ENCODE data around the gene EPC1.
A peak's percentile ranks its signal among the peaks of the same experiment; 100 is the strongest.
"Not testable (repeated sequence)": the region's sequence is repeated elsewhere in the genome, so short reads cannot be mapped to it uniquely, and the experiment has no call there.

Gene EPC1

DNA sequence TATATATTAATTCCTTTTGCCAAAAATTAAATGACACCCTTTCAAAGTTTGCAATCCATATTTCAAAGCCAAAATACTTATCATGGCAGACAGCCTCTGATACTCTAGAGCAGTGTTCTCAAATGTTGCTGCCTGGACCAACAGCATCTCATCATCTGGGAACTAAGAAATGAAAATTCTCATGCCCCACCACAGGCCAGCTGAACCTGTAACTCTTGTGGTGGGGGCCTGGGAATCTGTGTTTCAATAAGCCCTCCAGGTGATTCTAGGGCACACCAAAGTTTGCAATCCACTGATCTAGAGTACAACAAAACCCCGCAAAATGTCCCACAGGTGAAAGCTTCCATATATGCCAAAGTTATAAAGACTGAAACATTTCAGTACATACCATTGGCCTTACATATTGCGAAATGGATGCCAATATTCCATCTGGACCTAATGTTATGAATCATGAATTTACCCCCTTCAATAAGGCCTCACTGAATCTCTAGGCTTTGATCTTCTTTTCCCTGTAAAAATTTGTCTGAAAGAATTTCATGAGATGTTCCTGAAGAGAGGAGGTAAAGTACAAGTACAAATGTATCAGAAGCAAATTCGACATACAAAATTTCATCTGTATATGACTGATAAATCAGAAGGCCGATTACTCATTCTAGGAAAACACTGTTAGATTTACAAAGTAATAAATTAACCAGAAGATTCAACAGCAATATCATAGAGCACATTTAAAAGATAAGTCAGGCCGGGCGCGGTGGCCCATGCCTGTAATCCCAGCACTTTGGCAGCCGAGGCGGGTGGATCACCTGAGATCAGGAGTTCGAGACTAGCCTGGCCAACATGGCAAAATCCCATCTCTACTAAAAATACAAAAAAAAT is 25.3 kb upstream of the EPC1 start:
- DNase-seq (ENCODE audit: low read depth, low spot score): no peak

DNA sequence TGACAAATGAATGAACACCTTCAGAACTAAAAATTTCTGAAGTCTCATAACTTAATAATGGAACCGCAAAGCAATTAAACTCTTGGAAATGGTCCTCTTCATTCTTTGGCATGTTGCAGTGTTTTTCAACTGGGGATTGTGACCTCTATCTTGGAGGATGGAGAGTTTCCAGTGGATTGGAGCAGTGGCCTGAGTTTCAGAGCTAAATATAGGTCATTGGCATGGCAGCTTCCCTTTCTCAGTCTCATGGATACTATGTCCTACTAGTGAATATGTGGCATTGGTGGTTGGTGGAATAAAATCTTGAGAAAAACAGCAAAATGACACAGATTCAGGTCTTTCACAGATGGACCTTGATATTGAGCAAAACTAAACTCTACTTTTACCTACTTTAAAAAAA is 24.1 kb upstream of the EPC1 start:
- no peak for DNase-seq (ENCODE audit: low read depth, low spot score)

DNA sequence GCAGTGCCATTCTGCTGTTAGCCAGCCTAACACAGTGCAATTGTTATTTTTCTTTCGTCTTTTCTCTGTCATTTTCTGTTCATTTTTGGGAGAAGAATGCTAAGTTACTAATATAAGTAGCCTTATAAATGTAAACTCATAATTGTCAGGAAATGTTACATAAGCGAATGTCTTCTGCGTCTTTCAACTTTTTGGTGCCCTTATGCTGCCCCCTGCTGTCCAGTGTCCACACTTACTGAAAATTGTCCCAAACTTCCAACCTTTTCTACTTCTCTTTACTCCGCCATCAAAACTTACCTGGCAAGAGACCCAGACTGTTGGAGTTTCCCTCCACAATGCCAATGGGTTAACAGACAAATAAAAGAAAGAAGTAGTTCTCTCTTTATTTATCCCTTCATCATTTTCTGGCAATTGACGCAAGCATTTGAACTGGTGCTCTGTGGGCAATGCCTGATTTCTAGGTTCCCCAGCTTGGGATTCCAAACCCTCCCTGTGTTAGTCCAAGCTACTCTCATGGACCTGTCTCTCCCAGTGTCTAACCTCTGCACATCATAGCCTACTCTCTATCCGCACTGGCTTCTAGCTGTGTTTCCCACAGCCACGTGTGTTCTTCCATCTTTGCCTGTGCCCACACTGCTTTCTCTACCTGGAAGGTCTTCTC is 21.0 kb upstream of the EPC1 start:
- peak; percentile 75 for DNase-seq (ENCODE audit: low read depth, low spot score)

DNA sequence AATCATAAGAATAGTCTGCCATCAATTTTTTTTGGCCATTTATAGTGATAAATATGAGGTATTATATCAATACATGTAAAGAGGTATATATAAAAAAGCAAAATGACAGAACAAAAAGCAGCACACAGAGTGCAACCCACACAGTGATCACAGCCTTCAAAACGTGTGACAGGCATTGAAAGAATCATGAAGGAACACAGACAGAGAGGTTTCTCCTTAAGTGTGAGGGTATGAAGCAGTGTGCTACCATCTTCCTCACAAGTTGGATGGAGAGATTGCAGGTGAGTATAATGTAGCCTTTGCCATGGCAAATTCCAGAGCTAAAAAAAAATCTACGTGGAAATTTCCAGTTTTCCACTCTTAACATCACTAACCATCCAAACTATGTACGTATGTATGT is 19.6 kb upstream of the EPC1 start:
- no peak for DNase-seq (ENCODE audit: low read depth, low spot score)

DNA sequence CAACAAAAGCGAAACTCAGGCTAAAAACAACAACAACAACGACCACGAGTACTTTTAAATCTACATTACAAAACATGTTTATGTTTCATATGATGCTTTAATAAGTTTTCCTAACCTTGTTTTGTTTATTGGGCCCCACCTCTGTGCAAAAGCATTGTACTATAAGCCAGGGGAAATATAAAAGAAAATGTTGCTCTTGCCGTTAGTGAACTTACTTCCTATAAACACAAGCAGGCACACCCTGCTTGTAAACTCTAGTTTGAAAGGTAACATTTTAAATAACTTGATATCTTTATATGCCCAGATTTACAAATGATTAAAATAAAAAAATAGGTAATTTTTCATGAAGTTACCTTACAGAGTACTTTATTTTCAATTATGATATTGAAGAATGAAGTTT is 19.2 kb upstream of the EPC1 start:
- DNase-seq (ENCODE audit: low read depth, low spot score): no peak

DNA sequence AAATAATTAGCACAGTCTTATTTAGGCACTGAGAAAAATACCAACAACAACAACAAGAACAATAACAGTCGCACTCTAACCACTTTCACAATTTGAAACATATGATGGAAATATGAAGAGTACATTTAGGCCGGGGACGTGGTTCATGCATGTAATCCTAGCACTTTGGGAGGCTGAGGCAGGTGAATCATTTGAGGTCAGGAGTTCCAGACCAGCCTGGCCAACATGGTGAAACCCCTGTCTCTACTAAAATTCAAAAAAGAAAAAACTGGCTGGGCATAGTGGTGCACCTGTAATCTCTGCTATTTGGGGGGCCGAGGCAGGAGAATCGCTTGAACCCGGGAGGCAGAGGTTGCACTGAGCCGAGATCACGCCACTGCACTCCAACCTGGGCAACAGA is 18.4 kb upstream of the EPC1 start:
- DNase-seq (ENCODE audit: low read depth, low spot score): not testable (repeated sequence)

DNA sequence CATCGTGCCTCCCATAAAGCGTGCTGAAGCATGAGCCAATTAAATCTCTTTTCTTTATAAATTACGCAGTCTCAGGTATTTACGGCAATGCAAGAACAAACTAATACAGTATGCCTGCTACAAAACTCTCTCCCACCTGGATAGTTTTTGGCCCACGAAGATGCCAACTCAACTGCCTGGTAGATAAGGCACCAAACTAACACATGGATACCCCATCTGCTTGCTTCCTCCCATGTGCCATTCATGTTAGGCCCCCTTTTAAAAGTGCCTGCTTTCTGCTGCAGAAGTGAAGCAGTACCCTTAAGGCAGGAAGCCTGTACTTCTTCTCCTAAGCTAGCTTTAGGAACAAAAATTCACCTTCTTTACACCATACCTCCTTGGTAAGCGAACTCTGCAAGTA is 15.6 kb upstream of the EPC1 start:
- no peak for DNase-seq (ENCODE audit: low read depth, low spot score)

DNA sequence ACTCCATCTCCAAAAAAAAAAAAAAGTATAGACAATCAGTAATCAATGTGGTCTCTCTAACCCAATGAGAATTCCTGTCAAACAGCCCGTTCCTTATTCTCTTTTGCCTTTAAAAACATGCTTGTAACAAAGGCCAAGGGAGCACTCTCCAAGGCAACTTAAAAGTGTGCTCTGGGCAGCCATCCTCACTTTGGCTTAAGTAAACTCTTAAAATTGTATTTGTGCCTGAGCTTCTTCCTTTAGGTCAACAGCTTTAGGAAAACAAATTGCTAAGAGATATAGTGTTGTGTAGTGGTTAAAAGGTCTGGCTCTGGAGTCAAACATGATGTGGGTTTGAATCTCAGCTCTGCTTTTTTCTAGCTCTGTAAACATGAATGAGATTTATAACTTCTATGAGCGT is 13.9 kb upstream of the EPC1 start:
- DNase-seq (ENCODE audit: low read depth, low spot score): no peak

DNA sequence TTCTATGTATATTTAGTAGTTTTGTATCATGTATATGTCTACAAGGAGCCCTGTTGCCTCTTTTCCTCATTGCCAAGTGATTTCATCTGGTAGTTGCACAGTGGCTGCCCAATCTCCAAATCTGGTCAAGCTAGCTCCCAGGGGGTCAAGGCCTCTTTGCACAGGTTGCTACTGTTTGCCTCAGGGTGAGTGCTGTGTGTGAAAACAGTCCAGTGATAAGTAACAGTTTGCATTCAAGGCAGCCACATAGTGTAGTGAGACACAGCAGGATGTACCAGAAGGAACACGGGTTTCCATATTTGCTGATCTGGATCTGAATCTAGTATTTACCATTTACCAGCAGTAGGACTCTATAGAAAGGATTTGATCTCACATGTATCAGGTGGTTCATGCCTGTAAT is 13.3 kb upstream of the EPC1 start:
- no peak for DNase-seq (ENCODE audit: low read depth, low spot score)

DNA sequence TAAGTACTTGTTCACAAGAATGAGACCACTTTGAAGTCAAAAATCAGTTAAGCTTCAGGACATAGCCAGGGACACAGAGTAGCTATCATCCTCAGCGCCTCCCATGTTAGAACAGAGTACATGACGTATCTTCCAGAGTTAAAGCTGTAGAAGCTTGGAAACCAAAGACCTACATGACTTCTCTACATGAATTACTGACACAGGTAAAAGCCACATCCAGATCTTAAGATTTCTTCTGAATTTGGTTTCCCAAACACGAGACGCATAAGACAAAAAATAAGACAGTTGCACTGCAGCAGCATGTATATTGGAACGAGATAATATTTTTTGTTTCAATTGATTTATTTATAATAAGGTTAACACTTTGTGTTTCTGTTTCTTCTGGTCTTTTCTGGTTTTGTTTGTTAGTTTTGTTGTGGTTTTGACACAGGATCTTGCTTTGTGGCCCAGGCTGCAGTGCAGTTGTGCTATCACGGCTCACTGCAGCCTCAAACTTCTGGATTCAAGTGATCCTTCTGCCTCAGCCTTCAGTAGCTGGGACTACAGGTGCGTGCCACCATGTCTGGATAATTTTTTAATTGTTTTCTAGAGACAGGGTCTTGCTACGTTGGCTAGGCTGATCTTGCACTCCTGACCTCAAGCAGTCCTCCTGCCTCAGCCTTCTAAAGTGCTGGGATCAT is 10.2 kb upstream of the EPC1 start:
- DNase-seq (ENCODE audit: low read depth, low spot score): no peak

DNA sequence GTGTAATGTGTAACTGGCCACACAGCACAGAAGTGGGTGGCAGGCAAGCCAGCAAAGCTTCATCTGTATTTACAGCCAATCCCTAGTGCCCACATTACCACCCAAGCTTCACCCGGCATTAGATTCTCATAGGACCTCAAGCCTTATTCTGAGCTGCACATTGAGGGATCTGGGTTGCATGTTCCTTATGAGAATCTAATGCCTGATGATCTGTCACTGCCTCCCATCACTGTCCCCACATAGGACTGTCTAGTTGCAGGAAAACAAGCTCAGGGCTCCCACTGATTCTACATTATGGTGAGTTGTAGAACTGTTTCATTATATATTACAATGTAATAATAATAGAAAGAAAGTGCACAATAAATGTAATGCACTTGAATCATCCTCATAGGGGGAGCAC is 7.7 kb upstream of the EPC1 start:
- DNase-seq (ENCODE audit: low read depth, low spot score): not testable (repeated sequence)

DNA sequence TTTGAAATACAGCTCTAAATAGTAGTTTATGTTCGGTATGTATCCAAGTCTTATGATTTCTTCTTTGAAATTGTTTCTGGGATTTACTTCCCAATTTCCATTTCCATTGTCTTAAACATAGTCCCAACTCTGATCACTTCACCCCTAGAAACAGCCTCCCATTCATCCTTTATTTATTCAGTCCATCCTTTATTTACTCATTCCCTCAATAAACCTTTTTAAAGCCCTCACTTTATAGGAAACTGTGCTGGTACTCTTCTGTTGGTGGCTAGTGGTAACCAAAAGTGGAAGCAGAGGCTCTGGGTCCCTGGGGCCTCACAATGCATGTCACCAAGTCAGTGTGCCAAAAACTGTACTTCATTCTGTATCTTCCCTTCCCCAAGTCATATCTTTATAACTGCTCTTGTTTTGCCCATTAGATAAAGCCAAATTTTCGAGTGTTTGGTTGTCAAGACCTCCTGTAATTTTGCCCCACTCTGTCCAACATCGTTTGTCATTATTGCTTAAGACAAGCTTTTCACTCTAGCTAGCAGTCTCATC is 3.9 kb upstream of the EPC1 start:
- no peak for DNase-seq (ENCODE audit: low read depth, low spot score)

DNA sequence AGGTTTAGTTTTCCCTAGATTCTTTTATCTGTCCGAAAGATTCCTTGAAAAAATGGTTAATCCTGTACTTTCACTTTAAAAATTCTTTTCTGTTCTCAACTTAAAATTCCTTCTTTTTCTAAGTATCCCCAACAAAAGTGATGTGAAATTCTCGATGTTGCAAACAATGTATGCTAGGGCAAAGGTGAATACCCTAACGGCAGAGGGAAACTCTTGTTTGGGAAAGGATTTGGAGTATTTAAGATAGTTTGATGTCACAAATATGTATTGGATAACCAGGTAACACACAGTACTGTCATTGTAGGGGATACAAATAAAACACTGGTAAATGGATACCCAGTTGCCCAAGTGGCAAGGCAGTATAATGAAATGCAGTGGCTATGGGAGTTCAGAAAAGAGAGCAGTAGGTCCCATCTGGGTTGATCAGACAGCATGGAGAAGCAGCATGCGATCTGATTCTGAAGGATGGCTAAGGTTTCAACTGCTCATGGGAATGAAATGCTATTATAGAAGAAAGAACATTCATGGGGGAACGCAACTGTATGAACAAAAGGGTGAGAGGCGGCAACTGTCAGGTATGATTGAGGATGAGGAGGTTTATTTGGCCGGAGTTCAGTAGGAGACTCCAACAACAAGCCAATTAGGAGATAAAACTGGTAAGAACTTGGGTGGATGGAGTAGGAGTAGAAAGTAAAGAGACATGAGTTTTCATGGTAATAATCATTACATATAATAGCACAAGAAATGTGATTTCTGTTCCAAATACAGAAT is 3.2 kb upstream of the EPC1 start:
- DNase-seq (ENCODE audit: low read depth, low spot score): no peak

DNA sequence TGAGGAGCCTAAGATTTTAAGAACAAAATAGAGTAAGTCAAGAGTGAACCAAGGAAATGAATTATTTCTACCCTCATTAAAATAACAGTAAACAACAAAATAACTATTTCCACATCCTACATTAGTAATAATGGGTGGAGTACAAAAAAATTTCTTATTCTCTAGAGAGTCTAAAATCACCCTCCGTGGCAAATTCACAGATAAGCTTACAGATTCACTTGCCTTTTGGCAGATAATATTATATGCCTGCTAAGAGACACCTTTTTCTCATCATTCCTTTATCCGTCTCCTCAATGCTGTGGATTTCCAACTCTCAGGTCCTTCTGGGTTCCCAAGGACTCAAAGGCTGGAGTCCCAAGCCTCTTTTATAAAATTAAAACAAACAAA is 2.2 kb upstream of the EPC1 start:
- no peak for DNase-seq (ENCODE audit: low read depth, low spot score)

DNA sequence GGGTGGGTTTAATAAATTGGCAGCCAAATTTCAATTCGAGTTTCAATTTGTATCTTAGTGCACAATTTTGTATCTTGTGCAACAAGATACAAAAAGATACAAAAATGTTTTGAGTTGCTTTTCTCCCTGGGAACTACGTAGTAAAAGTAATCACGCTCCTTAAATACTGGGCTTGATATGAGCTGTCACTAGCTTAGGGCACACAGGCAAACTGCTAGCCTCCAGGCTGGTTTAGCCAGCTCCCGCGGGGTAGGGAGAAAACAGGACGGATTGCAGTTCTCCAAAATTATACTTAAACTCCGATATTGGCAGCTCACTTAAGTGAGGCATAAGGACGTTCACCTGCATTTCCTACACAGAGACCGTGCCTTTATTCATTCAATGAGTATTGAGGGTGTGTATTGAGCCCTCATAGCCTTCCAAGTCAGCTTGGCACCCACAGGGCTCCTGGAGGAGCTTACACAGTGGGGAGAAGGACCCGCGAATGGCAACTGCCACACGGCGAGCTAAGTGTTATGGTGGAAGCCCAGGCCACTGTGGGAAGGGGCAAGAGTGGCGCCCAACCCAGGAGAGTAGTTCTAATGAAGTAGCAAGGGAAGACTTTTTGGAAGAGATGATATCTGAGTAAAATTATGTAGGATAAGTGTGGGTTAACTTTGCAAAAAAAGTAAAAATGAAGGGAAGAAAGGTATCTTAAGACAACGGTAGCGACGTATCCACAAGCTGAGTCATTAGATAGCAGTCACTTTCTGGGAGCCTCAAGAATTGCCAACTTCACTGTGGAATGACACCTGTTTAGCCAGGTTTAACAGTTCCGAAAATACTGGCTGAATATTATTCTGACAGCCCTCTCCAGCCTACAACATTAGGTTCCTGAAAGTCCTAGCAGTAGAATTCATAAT is 1.6 kb upstream of the EPC1 start:
- DNase-seq (ENCODE audit: low read depth, low spot score): no peak

DNA sequence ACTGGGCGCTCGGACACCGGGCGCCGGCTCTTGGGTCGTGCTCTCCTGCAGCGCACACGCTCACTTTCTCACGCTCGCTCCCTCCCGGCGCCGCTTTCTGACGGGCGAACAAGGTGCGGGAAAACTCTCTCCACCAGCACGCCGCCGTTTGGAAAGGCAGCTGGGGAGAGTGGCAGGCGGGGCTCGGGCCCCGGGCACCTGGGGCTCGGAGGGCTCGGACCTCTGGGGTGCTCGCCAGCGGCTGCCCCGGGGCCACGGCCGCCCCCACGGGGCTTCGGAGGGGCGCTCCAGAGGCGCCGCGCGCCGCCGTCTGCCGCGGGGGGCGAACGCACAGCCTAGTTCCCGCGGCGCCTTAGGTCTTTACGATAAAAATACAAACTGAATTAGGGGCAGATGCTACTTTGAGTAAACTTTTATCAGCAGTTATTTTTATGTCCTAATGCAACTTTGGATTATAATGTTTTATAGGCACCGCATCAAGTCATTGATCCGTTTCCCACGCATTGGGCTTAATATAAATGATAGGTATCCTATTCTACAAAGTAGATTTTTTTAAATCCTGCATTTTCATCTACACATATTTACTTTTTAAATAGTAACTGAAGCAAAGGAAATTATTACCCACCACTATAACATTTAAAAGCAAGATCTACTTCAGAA is 535 bp upstream of the EPC1 start:
- no peak for DNase-seq (ENCODE audit: low read depth, low spot score)

DNA sequence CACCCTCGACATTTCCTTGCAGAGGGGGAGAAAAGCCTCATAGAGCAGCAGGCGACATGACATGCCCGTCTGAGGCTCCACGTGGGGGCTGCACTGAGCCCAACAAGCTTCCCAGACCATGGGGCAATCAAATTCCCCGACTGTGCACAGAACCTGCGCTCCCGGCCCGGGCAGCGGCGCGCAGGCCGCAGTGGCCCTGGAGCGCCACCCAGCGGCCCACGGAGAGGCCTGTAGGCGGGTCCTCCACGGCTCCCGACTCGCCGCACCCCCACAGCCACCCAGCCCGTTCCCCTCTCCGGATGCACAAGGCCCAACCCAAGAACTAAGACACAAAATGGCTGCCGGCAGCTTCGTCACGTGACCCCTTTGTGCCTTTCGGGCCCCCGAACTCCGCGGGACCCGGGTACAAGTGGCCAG is 816 bp downstream of the EPC1 start:
- DNase-seq (ENCODE audit: low read depth, low spot score): peak; percentile 99

DNA sequence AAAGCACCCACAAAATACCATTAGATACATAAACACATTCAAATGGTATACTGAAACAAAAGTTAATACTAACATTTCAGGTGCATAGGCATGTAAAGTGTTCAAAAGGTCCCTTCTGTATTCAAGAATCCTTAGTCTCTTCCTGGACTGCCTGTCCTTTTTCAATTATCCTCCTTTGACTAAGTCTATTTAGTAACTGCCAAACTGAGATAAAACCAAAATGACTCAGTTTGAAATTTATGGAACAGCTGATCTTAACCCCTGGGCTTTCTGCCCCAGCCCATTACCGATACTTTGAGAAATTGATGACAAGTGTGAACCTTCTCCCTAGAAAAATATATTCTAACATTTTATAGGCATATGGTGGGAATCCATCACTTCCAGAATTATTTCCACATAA is 5.4 kb downstream of the EPC1 start:
- no peak for DNase-seq (ENCODE audit: low read depth, low spot score)

DNA sequence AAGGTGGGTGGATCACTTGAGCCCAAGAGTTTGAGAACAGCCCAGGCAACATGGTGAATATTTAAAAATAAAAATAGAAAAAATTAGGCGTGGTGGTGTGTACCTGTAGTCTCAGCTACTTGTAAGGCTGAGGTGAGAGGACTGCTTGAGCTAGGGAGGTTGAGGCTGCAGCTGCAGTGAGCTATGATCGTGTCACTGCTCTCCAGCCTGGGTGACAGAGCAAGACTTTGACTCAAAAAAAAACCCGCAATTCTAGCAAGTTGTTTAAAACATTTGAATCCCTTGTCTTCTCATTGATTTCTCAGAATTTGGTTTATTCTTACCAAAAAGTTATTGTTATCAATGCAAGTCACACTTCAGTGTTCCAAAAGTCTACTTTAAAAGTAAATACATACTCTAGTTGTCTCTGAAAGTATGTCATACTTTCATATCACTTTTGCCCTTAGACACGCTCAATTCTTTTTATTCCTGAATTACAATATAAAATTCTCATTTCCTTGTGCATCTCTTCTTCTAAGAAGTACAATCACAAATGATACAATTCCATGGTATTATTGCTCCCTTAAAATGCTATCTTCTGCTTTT is 6.3 kb downstream of the EPC1 start:
- DNase-seq (ENCODE audit: low read depth, low spot score): no peak

DNA sequence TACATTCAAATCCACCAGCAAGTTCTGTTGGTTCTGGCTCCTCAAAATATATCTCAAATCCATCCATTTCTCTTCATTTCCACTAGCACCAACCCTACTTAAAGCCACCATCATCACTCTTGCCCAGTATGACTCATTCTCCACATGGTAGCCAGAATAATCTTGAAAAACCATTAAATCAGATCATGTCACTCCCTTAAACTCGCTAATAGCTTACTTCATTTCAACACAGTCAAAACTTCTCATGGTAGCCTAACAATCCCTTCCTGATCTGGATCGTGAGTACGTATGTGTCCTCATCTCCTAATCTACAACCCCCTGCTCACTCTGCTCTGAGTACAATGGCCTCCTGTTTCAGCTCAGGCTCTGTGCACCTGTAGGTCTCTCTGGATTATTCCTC is 8.7 kb downstream of the EPC1 start:
- DNase-seq (ENCODE audit: low read depth, low spot score): no peak

All from astrocyte of the hippocampus (primary cell).